Measurements from ENCODE around the gene MYH16.

- TF ChIP-seq CTCF (IDR thresholded peaks at IDR 0.05) (no peak), POLR2A (IDR thresholded peaks at IDR 0.05) (no peak)
Measured at GRCh38 chr7:99244939-99245338, 27.7 kb upstream of the MYH16 start.
